MM.1S (cell line): ENCODE measurements around the gene LRRC8D.

Source experiments
- DNase-seq: peaks from one replicate; pipeline ENCODE4 v3.0.0-alpha.2; 2015
- H2AFZ ChIP-seq: fragments of 300-600 bp; sonication (generic); 2 replicates; pipeline ENCODE4 v1.6.0; 2016; ENCODE audit warnings: antibody characterized with exemption, low read length
- H3F3A ChIP-seq: fragments of 300-600 bp; sonication (generic); 2 replicates; pipeline ENCODE4 v1.6.1; 2016; ENCODE audit warnings: mild to moderate bottlenecking, antibody characterized with exemption, low read length, moderate library complexity, mixed read lengths; ENCODE audit not compliant: insufficient read depth
- H3K27ac ChIP-seq: fragments of 300-600 bp; sonication (generic); 2 replicates; pipeline ENCODE4 v1.5.1; 2016; ENCODE audit warnings: mild to moderate bottlenecking, low read length
- H3K27me3 ChIP-seq: fragments of 300-600 bp; sonication (generic); replicated peaks from 2 replicates; pipeline ENCODE4 v1.6.0; 2016; ENCODE audit warnings: low read length; ENCODE audit not compliant: insufficient read depth
- H3K36me3 ChIP-seq: fragments of 300-600 bp; sonication (generic); replicated peaks from 2 replicates; pipeline ENCODE4 v1.6.1; 2016; ENCODE audit warnings: mild to moderate bottlenecking, low read length, mixed read lengths; ENCODE audit not compliant: insufficient read depth
- H3K4me1 ChIP-seq: fragments of 300-600 bp; sonication (generic); 2 replicates; pipeline ENCODE4 v1.6.1; 2016; ENCODE audit warnings: low read length, mixed read lengths
- H3K4me2 ChIP-seq: fragments of 300-600 bp; sonication (generic); 2 replicates; pipeline ENCODE4 v1.6.0; 2016; ENCODE audit warnings: low read depth, low read length
- H3K4me3 ChIP-seq: fragments of 300-600 bp; sonication (generic); 2 replicates; pipeline ENCODE4 v1.5.1; 2016; ENCODE audit warnings: low read length, mixed read lengths
- H3K79me2 ChIP-seq: fragments of 300-600 bp; sonication (generic); 2 replicates; pipeline ENCODE4 v1.6.1; 2016; ENCODE audit warnings: mixed run types, low read length, mixed read lengths
- H3K9ac ChIP-seq: fragments of 300-600 bp; sonication (generic); 2 replicates; pipeline ENCODE4 v1.6.1; 2016; ENCODE audit warnings: low read length, mixed read lengths
- H3K9me2 ChIP-seq: fragments of 300-600 bp; sonication (generic); replicated peaks from 2 replicates; pipeline ENCODE4 v1.6.1; 2016; ENCODE audit warnings: mild to moderate bottlenecking, low read length, mixed read lengths; ENCODE audit not compliant: insufficient read depth
- H3K9me3 ChIP-seq: fragments of 300-600 bp; sonication (generic); replicated peaks from 2 replicates; pipeline ENCODE4 v1.6.1; 2016; ENCODE audit warnings: mild to moderate bottlenecking, low read length, mixed read lengths; ENCODE audit not compliant: insufficient read depth
- H4K20me1 ChIP-seq: fragments of 300-600 bp; sonication (generic); 2 replicates; pipeline ENCODE4 v1.6.1; 2016; ENCODE audit warnings: mild to moderate bottlenecking, low read length, moderate library complexity, mixed read lengths; ENCODE audit not compliant: insufficient read depth
- EZH2 ChIP-seq: fragments of 300-600 bp; sonication (generic); optimal IDR thresholded peaks from 2 replicates; pipeline ENCODE3; 2017; ENCODE audit warnings: low read depth, mild to moderate bottlenecking, antibody characterized with exemption, low read length, mixed read lengths
- EZH2phosphoT487 ChIP-seq: fragments of 300-600 bp; sonication (generic); IDR thresholded peaks from 2 replicates; pipeline ENCODE4 v1.6.1; 2018; ENCODE audit warnings: antibody characterized with exemption, low read length
- TF ChIP-seq, protein P1 (sequence below): fragments of 300-600 bp; sonication (generic); IDR thresholded peaks from 2 replicates; pipeline ENCODE4 v1.5.1; 2016; ENCODE audit warnings: antibody characterized with exemption, low read length, mixed read lengths

LRRC8D gene

DNA sequence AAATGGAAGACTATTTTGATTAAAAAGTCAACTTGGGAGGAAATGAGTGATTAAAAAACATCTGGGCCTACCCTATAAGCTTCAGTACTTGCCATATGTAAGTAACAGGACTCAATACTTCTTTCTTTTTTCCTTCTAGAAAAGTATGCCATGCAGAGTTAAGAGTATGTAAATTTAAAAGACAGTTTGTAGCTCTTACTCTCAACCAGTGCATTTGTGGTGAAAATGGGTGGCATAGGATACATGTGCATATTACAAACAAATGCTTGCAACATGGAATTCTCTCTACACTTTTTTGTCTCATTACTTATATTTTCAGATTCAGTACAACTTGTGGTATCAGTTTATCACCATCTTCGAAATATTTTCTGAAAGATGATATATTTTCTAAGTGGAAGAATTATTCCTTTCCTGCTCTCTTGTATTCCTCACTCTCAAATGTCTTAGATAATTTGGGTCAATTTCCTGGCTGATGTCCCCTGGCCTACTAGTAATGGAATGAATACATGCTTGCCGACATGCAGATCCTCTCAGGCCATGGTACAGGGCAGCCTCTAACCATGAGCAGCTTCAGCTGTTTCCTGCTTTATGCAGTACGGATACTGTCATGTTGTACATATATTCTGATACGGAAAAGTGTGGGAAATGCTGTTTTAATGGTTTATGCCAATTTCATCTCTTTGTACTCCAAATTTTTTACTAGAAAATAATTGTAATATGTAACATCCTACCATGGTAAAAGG is 92.7 kb downstream of the LRRC8D start:
- Histone ChIP-seq H3K4me2 (no peak overlapping the region), H3K27ac (no peak overlapping the region), H3K79me2 (peaks cover 8% of the 10 kb centered on the region; the same call in 1 of the 2 replicates), H3K4me1 (no peaks in the 10 kb centered on the region), H3K36me3 (no peaks in the 10 kb centered on the region; the same call in 1 of the 2 replicates), H2AFZ (no peak overlapping the region), H3K9me2 (no peaks in the 10 kb centered on the region), H4K20me1 (no peaks in the 10 kb centered on the region), H3K27me3 (no peaks in the 10 kb centered on the region), H3F3A (no peaks in the 10 kb centered on the region), H3K9ac (no peak overlapping the region), H3K4me3 (no peak overlapping the region), H3K9me3 (no peaks in the 10 kb centered on the region)
- no peak for TF ChIP-seq EZH2phosphoT487
- TF ChIP-seq EZH2: no peak
- TF ChIP-seq, protein P1, sequence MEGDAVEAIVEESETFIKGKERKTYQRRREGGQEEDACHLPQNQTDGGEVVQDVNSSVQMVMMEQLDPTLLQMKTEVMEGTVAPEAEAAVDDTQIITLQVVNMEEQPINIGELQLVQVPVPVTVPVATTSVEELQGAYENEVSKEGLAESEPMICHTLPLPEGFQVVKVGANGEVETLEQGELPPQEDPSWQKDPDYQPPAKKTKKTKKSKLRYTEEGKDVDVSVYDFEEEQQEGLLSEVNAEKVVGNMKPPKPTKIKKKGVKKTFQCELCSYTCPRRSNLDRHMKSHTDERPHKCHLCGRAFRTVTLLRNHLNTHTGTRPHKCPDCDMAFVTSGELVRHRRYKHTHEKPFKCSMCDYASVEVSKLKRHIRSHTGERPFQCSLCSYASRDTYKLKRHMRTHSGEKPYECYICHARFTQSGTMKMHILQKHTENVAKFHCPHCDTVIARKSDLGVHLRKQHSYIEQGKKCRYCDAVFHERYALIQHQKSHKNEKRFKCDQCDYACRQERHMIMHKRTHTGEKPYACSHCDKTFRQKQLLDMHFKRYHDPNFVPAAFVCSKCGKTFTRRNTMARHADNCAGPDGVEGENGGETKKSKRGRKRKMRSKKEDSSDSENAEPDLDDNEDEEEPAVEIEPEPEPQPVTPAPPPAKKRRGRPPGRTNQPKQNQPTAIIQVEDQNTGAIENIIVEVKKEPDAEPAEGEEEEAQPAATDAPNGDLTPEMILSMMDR: no peak
- DNase-seq: no peak

DNA sequence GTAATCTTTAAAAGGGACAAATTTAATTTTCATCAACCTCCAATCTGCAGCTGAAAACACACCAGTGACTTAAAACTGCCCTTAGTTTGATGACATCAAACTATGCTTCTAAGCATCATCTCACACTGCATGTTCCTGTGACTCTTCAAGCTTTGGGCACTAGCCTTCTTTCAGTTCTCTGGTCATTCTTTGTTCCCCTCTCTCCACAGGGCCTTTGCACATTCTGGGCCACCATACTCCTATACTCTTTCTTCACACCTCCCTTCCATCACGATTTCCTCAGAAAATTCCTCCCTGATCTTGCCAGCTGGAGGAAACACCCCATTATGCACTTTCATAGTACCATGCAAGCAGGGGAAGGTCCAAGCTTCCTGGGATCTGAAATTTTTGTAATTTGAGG is 96.5 kb downstream of the LRRC8D start:
- no peak overlapping the region for H2AFZ ChIP-seq
- H3K4me1 ChIP-seq: no peaks in the 10 kb centered on the region
- no peak overlapping the region for H3K27ac ChIP-seq
- H3F3A ChIP-seq: no peaks in the 10 kb centered on the region
- H3K9me2 ChIP-seq: no peaks in the 10 kb centered on the region
- TF ChIP-seq, protein P1: no peak
- no peak for TF ChIP-seq EZH2phosphoT487
- no peak for TF ChIP-seq EZH2
- H3K79me2 ChIP-seq: 0 out of 2 replicates have a peak, but pooled peaks cover 3% of the 10 kb centered on the region
- H3K27me3 ChIP-seq: no peaks in the 10 kb centered on the region
- no peaks in the 10 kb centered on the region for H3K36me3 ChIP-seq
- DNase-seq: no peak
- H3K4me2 ChIP-seq: no peak overlapping the region
- H3K9ac ChIP-seq: no peak overlapping the region
- no peaks in the 10 kb centered on the region for H4K20me1 ChIP-seq
- no peak overlapping the region for H3K4me3 ChIP-seq
- H3K9me3 ChIP-seq: no peaks in the 10 kb centered on the region

DNA sequence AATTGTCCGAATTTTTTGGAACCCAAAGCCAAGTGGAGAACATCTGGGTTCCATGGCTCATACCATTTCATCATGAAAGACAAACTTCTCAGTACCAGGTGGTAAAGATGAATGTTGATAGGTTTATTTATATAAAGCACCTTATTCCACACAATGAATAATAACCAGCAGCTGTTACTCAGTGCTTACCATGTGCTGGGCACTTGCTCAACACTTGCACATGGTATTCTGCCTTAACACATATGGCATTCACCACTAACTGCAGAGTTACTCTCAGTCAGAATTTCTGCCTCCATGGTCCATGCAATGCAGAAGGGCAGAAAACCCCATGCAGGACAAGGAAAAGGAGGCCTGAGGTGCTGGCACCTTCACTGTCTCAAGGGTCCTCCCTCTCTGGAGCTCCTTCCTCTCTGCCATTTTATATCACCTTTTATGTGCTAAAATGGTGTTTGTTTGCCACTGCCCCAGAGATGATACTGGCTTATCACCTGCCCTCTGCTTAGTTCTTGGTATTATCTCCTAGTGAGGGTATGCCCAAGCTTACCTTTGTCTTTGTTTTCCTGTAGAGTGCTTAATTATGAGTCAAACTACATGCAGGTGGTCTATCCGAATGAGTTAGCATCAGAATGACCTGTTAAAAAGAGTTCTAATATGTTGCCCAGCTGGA is 97.4 kb downstream of the LRRC8D start:
- H3K9ac ChIP-seq: no peak overlapping the region
- H3K4me2 ChIP-seq: no peak overlapping the region
- TF ChIP-seq EZH2phosphoT487: no peak
- TF ChIP-seq, protein P1: no peak
- no peak for TF ChIP-seq EZH2
- no peaks in the 10 kb centered on the region for H3F3A ChIP-seq
- no peak overlapping the region for H3K4me3 ChIP-seq
- no peaks in the 10 kb centered on the region for H4K20me1 ChIP-seq
- H3K9me3 ChIP-seq: no peaks in the 10 kb centered on the region
- H3K27me3 ChIP-seq: no peaks in the 10 kb centered on the region
- no peak for DNase-seq
- 0 out of 2 replicates have a peak, but pooled peaks cover 3% of the 10 kb centered on the region for H3K79me2 ChIP-seq
- H3K36me3 ChIP-seq: no peaks in the 10 kb centered on the region
- no peaks in the 10 kb centered on the region for H3K4me1 ChIP-seq
- H3K9me2 ChIP-seq: no peaks in the 10 kb centered on the region
- H2AFZ ChIP-seq: no peak overlapping the region
- no peak overlapping the region for H3K27ac ChIP-seq
